ENCODE measurements around the gene SEC62.

Gene SEC62

GRCh38 chr3:169970847-169971246 lies 4.2 kb downstream of the SEC62 start:
- Histone ChIP-seq H2AFZ (ENCODE audit: low read length) (no peak overlapping the region), H3K4me1 (ENCODE audit: low read length) (peaks cover 33% of the 10 kb centered on the region), H3F3A (ENCODE audit: insufficient read depth, low read length) (peaks cover 15% of the 10 kb centered on the region), H3K36me3 (replicated peaks; ENCODE audit: insufficient read depth, low read length) (peaks cover 5% of the 10 kb centered on the region; the same call in 1 of the 2 replicates), H3K4me2 (ENCODE audit: low read depth, low read length) (no peak overlapping the region), H3K4me3 (ENCODE audit: low read length) (no peak overlapping the region), H4K20me1 (ENCODE audit: insufficient read depth, low read length) (peaks cover 35% of the 10 kb centered on the region), H3K27ac (ENCODE audit: low read length) (no peak overlapping the region), H3K9me3 (replicated peaks; ENCODE audit: insufficient read depth, low read length) (no peaks in the 10 kb centered on the region), H3K27me3 (replicated peaks; ENCODE audit: insufficient read depth, low read length) (no peaks in the 10 kb centered on the region), H3K9me2 (replicated peaks; ENCODE audit: insufficient read depth, low read length) (no peaks in the 10 kb centered on the region), H3K9ac (ENCODE audit: low read length) (no peak overlapping the region), H3K79me2 (ENCODE audit: low read length) (peaks cover 100% of the 10 kb centered on the region)
- DNase-seq: no peak
- no peak for TF ChIP-seq EZH2 (optimal IDR thresholded peaks at IDR 0.05; ENCODE audit: low read depth, low read length)
- no peak for TF ChIP-seq EZH2phosphoT487 (IDR thresholded peaks at IDR 0.05; ENCODE audit: low read length)
- no peak for TF ChIP-seq CTCF (IDR thresholded peaks at IDR 0.05; ENCODE audit: low read length)

DNA sequence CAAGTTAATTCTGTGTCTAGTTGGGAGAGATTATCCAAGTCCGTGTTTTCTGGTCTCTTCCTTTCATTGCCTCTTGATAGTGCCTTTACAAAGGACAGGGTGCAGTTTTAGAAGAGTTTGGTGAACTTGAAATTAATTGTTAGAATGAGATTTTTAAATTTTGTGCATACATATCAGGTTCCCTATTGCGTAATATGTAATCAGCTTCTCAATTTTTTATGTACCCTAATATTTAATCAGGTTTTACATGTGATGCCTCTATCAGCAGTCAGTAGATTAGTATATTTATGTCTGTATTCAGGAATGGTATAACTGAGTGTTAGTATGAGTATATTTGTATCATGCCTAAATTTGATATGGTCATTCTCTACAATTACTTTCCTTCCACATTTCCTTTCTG lies 4.9 kb downstream of the SEC62 start:
- Histone ChIP-seq H3K4me3 (ENCODE audit: low read length) (no peak overlapping the region), H3K36me3 (replicated peaks; ENCODE audit: insufficient read depth, low read length) (peaks cover 12% of the 10 kb centered on the region; the same call in 1 of the 2 replicates), H3K9me2 (replicated peaks; ENCODE audit: insufficient read depth, low read length) (no peaks in the 10 kb centered on the region), H4K20me1 (ENCODE audit: insufficient read depth, low read length) (peaks cover 35% of the 10 kb centered on the region), H3K4me2 (ENCODE audit: low read depth, low read length) (no peak overlapping the region), H3K9ac (ENCODE audit: low read length) (no peak overlapping the region), H3K27ac (ENCODE audit: low read length) (no peak overlapping the region), H3F3A (ENCODE audit: insufficient read depth, low read length) (peaks cover 8% of the 10 kb centered on the region; the same call in 1 of the 2 replicates), H3K27me3 (replicated peaks; ENCODE audit: insufficient read depth, low read length) (no peaks in the 10 kb centered on the region), H3K79me2 (ENCODE audit: low read length) (peaks cover 100% of the 10 kb centered on the region), H2AFZ (ENCODE audit: low read length) (no peak overlapping the region), H3K9me3 (replicated peaks; ENCODE audit: insufficient read depth, low read length) (no peaks in the 10 kb centered on the region), H3K4me1 (ENCODE audit: low read length) (peaks cover 30% of the 10 kb centered on the region)
- DNase-seq: no peak
- TF ChIP-seq EZH2 (optimal IDR thresholded peaks at IDR 0.05; ENCODE audit: low read depth, low read length) (no peak), EZH2phosphoT487 (IDR thresholded peaks at IDR 0.05; ENCODE audit: low read length) (no peak), CTCF (IDR thresholded peaks at IDR 0.05; ENCODE audit: low read length) (no peak)

GRCh38 chr3:169980055-169980454 lies 13.4 kb downstream of the SEC62 start:
- no peaks in the 10 kb centered on the region for H3K9me3 ChIP-seq (replicated peaks; ENCODE audit: insufficient read depth, low read length)
- TF ChIP-seq EZH2phosphoT487 (IDR thresholded peaks at IDR 0.05; ENCODE audit: low read length) (no peak), CTCF (IDR thresholded peaks at IDR 0.05; ENCODE audit: low read length) (no peak), EZH2 (optimal IDR thresholded peaks at IDR 0.05; ENCODE audit: low read depth, low read length) (no peak)
- H3K79me2 ChIP-seq (ENCODE audit: low read length): peaks cover 36% of the 10 kb centered on the region
- H3F3A ChIP-seq (ENCODE audit: insufficient read depth, low read length): no peaks in the 10 kb centered on the region
- H3K36me3 ChIP-seq (replicated peaks; ENCODE audit: insufficient read depth, low read length): peaks cover 46% of the 10 kb centered on the region
- no peak for DNase-seq
- no peak overlapping the region for H3K9ac ChIP-seq (ENCODE audit: low read length)
- no peaks in the 10 kb centered on the region for H3K4me1 ChIP-seq (ENCODE audit: low read length)
- H3K9me2 ChIP-seq (replicated peaks; ENCODE audit: insufficient read depth, low read length): no peaks in the 10 kb centered on the region
- no peaks in the 10 kb centered on the region for H3K27me3 ChIP-seq (replicated peaks; ENCODE audit: insufficient read depth, low read length)
- H3K27ac ChIP-seq (ENCODE audit: low read length): no peak overlapping the region
- H4K20me1 ChIP-seq (ENCODE audit: insufficient read depth, low read length): no peaks in the 10 kb centered on the region; the same call in 1 of the 2 replicates
- no peak overlapping the region for H3K4me3 ChIP-seq (ENCODE audit: low read length)
- H2AFZ ChIP-seq (ENCODE audit: low read length): no peak overlapping the region
- H3K4me2 ChIP-seq (ENCODE audit: low read depth, low read length): no peak overlapping the region

Measured in MM.1S (cell line).